GM18867 (cell line): Measurements from ENCODE around the gene SPG7.
A peak's percentile ranks its signal among the peaks of the same experiment; 100 is the strongest.

ENCODE experiments used
- ATAC-seq: cut with Tn5 transposase; IDR thresholded peaks from one replicate; pipeline ENCODE4 v1.9.1; 2021; ENCODE audit warnings: mild to moderate bottlenecking, moderate library complexity; ENCODE audit not compliant: unreplicated experiment

Gene SPG7

GRCh38 chr16:89545044-89545830 lies 37.0 kb downstream of the SPG7 start:
- ATAC-seq, result no peak

GRCh38 chr16:89545831-89546574 lies 37.8 kb downstream of the SPG7 start:
- no peak for ATAC-seq

DNA sequence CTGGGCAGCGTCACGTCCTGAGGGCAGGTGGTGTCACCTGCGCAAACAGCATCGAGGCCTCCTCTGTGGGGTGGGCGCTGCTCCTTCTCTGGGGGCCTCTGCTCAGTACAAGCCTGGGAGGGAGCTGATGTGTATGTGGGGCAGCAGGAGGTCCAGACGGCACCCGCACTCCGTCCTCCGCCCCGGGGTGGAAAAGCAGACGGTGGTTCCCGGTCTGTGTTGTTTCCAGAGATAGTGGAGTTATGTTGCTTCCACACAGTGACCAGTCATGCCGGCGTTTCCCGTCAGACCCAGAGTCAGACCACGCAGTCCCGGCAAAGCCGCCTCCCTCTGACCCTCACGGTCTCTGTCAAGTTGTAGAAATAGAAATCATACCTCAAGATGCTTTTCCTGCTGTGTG lies 38.6 kb downstream of the SPG7 start:
- ATAC-seq, result no peak

DNA sequence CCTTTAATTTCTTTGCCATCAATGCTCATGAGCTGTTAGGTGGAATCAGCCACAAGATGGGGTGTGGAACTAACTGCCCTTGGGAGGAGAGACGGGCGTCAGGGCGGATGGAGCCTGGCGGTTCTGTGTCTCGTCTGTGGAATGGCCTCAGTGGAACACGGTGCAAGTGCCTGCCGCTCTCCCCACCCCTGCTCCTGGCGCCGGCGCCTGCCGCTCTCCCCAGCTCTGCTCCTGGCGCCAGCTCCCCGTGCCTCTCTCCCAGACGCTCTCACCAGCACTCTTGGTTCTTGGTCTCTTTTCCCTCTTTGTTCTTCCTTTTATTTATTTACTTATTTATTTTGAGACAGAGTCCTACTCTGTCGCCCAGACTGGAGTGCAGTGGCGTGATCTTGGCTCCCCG lies 39.1 kb downstream of the SPG7 start:
- ATAC-seq, result no peak

GRCh38 chr16:89547860-89548259 lies 39.7 kb downstream of the SPG7 start:
- no peak for ATAC-seq

DNA sequence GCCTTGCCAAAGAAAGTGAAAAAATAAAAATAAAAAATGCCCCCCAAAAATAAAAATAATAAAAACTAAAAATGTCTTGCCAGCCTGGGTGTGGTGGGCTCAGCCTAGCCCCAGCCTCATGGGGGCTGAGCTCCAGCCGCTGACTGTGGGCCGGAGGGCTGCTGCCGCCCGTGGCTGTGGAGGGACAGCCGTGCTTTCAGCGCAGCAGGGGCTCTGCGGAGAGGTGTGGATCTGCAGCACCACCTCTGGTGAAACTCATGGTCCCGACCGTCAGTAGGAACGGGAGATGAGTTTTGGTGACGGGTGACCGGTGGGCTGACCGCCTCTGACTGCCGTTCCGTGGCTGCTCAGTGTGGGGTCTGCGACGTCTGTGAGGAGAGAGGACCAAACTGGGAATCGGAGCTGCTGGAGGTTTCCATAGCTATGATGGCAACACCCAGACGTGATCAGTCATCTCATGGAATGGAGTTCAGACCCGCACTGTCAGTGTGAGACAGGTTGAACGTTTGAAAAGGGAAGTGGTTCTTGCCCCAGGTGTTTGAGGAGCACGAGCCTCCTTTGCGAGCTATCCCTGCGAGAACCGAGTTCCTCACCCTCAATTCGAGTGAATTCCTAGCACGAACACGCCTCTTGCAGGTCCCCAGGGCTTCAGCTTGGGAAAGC lies 40.3 kb downstream of the SPG7 start:
- ATAC-seq, result no peak

- no peak for ATAC-seq
Observed at GRCh38 chr16:89549007-89549700, 41.0 kb downstream of the SPG7 start.

- no peak for ATAC-seq
Observed at GRCh38 chr16:89550421-89551007, 42.3 kb downstream of the SPG7 start.

GRCh38 chr16:89552329-89552728 lies 44.1 kb downstream of the SPG7 start:
- no peak for ATAC-seq

GRCh38 chr16:89552913-89553312 lies 44.7 kb downstream of the SPG7 start:
- ATAC-seq, result no peak

- ATAC-seq, result no peak
Observed at GRCh38 chr16:89553733-89554132, 45.5 kb downstream of the SPG7 start.

- no peak for ATAC-seq
Observed at GRCh38 chr16:89554343-89554742, 46.1 kb downstream of the SPG7 start.

DNA sequence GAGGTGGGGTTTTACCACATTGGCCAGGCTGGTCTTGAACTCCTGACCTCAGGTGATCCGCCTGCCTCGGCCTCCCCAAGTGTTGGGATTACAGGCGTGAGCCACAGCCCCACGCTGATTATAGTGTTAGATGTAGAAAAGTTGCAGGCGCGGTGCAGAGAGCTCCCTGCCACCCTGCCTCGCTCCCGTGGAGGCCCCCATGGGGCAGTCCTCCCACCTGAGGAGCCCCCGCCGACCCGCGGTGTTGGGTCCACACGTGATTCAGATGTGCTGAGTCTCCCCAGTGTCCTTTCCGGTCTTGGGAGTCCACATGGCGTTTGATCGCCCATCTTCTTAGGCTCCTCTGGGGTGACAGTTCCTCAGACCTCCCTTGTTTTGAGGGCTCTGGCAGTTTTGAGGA lies 47.1 kb downstream of the SPG7 start:
- no peak for ATAC-seq

DNA sequence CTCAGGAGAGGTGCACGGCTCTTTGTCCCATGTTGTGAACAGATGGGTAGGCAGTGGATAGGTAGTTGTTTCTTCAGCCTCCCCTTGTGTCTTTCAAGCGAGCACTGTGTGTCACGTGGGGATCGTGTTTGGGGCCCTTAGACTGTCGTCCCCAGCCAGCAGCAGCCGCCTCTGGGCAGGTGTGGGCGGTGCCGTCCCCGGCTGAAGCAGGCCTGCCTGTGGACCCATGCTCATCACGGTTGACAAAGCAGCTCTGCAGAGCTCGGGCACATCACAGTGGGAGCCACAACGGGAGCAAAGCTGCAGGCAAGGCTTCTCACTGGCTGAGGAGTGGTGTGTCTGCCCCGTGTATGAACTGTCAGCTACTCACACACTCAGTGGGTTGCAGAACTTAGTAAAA lies 47.6 kb downstream of the SPG7 start:
- ATAC-seq, result no peak

DNA sequence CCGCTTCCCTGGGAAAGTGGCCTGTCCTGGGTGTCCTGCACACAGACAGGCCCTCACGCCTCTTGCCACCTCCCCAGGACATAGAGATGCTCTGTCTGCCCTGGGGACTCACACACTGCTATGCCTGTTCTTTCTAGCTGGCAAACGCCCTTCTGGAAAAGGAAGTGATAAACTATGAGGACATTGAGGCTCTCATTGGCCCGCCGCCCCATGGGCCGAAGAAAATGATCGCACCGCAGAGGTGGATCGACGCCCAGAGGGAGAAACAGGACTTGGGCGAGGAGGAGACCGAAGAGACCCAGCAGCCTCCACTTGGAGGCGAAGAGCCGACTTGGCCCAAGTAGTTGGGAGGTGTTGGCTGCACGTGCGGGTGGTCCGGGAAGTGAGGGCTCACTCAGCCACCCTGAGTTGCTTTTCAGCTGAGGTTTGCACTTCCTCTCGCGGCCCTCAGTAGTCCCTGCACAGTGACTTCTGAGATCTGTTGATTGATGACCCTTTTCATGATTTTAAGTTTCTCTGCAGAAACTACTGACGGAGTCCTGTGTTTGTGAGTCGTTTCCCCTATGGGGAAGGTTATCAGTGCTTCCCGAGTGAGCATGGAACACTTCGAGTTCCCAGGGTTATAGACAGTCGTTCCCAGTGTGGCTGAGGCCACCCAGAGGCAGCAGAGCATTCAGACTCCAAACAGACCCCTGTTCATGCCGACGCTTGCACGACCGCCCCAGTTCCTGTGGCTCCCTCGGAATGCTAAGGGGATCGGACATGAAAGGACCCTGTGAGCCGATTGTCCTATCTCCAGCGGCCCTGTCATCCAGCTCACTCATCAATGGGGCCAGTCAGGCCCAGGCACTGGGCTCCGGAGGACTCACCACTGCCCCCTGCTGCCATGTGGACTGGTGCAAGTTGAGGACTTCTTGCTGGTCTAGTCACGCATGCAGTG lies 48.8 kb downstream of the SPG7 start:
- no peak for ATAC-seq

- no peak for ATAC-seq
Observed at GRCh38 chr16:89557690-89558490, 49.7 kb downstream of the SPG7 start.

DNA sequence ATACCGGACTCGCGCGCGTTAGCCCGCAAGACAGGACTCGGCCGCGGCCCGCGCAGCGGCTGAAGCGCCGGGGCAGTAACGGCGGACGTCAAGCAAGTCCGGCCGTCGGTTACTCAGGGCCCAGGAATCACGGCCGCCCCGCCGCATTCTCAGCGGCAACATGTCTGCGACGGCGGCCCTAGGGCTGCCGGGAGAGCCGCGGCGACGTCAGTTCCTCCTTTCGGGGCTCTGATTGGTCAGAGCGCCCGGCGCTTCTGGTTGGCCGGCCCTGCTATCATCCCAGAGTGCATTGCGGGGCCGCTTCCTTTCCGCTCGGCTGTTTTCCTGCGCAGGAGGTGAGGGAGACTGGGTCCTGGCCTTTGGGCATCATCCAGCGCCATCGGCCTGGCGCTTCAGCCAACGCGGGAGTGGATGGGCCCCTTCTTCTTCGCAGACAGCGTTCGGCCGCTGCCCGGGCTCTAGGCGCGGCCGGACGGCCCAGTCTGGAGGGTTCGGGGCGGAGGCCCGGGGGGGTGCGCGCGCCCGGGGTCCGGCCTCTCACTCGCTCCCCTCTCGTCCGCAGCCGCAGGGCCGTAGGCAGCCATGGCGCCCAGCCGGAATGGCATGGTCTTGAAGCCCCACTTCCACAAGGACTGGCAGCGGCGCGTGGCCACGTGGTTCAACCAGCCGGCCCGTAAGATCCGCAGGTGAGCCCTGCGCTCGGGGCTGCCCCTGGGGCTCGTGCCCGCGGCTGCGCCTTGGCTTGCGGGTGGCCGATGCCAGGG lies 52.4 kb downstream of the SPG7 start, which contains the start of gene RPL13:
Gene RPL13 (plus strand): TSS at position 305 of the 764 bp plus-strand sequence. CDS start 278 bp downstream, at position 583.
- peak; percentile 89 for ATAC-seq
